ENCODE results near the gene PHPT1. TPM values are rescaled to one million over a fixed set of nuclear protein-coding genes. Genes with fewer than 3 reads are reported as not detected.
"Not testable (repeated sequence)": the region's sequence is repeated elsewhere in the genome, so short reads cannot be mapped to it uniquely, and the experiment has no call there.

PHPT1 gene
- polyA plus RNA-seq, 1 experiment: 91.6 TPM

- TF ChIP-seq, protein P1, sequence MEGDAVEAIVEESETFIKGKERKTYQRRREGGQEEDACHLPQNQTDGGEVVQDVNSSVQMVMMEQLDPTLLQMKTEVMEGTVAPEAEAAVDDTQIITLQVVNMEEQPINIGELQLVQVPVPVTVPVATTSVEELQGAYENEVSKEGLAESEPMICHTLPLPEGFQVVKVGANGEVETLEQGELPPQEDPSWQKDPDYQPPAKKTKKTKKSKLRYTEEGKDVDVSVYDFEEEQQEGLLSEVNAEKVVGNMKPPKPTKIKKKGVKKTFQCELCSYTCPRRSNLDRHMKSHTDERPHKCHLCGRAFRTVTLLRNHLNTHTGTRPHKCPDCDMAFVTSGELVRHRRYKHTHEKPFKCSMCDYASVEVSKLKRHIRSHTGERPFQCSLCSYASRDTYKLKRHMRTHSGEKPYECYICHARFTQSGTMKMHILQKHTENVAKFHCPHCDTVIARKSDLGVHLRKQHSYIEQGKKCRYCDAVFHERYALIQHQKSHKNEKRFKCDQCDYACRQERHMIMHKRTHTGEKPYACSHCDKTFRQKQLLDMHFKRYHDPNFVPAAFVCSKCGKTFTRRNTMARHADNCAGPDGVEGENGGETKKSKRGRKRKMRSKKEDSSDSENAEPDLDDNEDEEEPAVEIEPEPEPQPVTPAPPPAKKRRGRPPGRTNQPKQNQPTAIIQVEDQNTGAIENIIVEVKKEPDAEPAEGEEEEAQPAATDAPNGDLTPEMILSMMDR (IDR thresholded peaks at IDR 0.05; ENCODE audit: low read depth, low read length): no peak
- CTCF ChIA-PET: no interaction called here
Measured at GRCh38 chr9:136865768-136866103, 16.5 kb downstream of the PHPT1 start.

DNA sequence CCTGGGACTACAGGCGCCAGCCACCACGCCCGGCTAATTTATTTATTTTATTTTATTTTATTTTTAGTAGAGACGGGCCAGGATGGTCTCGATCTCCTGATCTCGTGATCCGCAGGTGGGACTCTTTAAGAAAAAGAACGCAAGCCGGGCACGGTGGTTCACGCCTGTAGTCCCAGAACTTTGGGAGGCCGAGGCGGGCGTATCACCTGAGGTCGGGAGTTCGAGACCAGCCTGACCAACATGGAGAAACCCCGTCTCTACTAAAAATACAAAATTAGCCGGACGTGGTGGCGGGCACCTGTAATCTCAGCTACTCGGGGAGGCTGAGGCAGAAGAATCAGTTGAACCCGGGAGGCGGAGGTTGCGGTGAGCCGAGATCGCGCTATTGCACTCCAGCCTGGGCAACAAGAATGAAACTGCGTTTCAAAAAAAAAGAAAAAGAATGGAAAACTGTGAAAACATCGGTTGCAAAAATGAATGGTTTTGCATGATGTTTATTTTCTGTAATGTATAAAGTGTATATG is 17.8 kb downstream of the PHPT1 start:
- H3K27ac ChIP-seq (ENCODE audit: low read depth, low read length); H3K27me3 ChIP-seq (ENCODE audit: control insufficient read depth, insufficient read depth, low read length); DNase-seq (ENCODE audit: low read depth, low spot score); POLR2A ChIA-PET; CTCF ChIA-PET: not testable (repeated sequence)
- Histone ChIP-seq H3K4me3 (ENCODE audit: low read depth, low read length) (peak overlapping the region; percentile 90), H3K9me3 (ENCODE audit: control insufficient read depth, insufficient read depth, low read length) (peaks cover 32% of the 10 kb centered on the region)

More at GRCh38 chr9:136865768-136866103, 16.5 kb downstream of the PHPT1 start:
- no peak for DNase-seq (ENCODE audit: low read depth, low spot score)
- POLR2A ChIA-PET: interaction anchor here (0.5 to 1.0 kb wide), 4 partner anchors 16 to 196 kb away, joined by 3 to 5 read pairs (median 4); partner anchors contain the start of gene PAXX
- peak overlapping the region; percentile 90 for H3K4me3 ChIP-seq (ENCODE audit: low read depth, low read length)
- no peaks in the 10 kb centered on the region for H3K27me3 ChIP-seq (ENCODE audit: control insufficient read depth, insufficient read depth, low read length)
- H3K27ac ChIP-seq (ENCODE audit: low read depth, low read length): no peak overlapping the region
- H3K9me3 ChIP-seq (ENCODE audit: control insufficient read depth, insufficient read depth, low read length): peaks cover 27% of the 10 kb centered on the region

DNA sequence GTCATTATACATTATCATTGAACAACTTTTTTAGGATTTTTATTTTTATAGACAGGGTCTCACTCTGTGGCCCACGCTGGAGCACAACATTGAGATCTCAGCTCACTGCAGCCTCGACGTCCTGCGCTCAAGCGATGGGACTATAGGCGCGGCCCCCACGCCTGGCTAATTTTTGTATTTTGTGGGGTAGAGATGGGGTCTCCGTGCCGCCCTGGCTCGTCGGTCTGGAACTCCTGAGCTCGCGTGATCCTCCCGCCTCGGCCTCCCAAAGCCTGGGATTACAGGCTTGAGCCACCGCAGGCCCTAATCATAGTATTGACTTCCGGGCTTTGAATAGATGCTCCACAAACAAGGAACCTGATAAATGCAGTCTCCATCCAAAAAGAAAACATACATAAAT is 18.3 kb downstream of the PHPT1 start:
- DNase-seq (ENCODE audit: low read depth, low spot score): no peak
- TF ChIP-seq, protein P1 (IDR thresholded peaks at IDR 0.05; ENCODE audit: low read depth, low read length): no peak
- ChIA-PET CTCF (no interaction called here), POLR2A (no interaction called here)
- H3K9me3 ChIP-seq (ENCODE audit: control insufficient read depth, insufficient read depth, low read length): peaks cover 36% of the 10 kb centered on the region
- no peaks in the 10 kb centered on the region for H3K27me3 ChIP-seq (ENCODE audit: control insufficient read depth, insufficient read depth, low read length)
- no peak overlapping the region for H3K27ac ChIP-seq (ENCODE audit: low read depth, low read length)
- no peak overlapping the region for H3K4me3 ChIP-seq (ENCODE audit: low read depth, low read length)

DNA sequence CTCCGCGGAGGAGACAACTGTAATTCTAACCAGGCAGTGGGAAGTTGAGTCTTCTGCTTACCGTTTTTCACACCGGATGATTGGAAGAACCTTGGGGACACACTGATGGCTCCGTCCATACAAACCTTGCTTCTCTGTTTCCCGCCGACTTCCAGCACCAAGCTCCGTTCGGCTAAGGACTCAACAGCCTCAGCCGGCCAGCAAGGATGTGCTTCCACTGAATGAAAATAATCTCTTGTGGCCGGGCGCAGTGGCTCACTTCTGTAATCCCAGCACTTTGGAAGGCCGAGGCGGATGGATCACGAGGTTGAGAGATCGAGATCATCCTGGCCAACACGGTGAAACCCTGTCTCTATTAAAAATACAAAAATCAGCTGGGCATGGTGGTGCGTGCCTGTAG is 18.7 kb downstream of the PHPT1 start:
- ChIA-PET POLR2A (no interaction called here), CTCF (interaction anchor here (0.6 kb wide), 1 partner anchor 27 kb away, joined by 4 read pairs; no protein-coding TSS in a partner anchor)
- no peak overlapping the region for H3K4me3 ChIP-seq (ENCODE audit: low read depth, low read length)
- no peak for DNase-seq (ENCODE audit: low read depth, low spot score)
- no peaks in the 10 kb centered on the region for H3K27me3 ChIP-seq (ENCODE audit: control insufficient read depth, insufficient read depth, low read length)
- TF ChIP-seq, protein P1 (IDR thresholded peaks at IDR 0.05; ENCODE audit: low read depth, low read length): no peak
- H3K27ac ChIP-seq (ENCODE audit: low read depth, low read length): no peak overlapping the region
- peaks cover 41% of the 10 kb centered on the region for H3K9me3 ChIP-seq (ENCODE audit: control insufficient read depth, insufficient read depth, low read length)

DNA sequence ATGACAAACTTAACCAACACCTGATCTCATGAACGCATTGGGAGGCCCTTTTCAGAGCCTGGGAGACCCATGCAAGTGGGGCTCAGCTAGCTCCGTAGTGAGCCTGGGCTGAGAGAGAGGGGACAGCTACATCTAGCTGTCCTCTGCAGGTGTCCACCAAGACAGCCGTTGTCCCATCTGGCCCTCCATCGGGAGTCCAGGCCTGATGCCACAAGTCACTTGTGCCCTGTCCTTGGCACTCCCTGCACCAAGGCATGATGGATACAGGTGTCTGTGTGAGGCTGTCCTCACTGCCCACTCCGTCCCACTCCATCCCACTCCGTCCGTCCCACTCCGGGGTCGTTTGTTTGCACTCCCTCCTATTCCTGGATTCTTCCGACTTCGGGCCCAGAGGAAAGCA is 19.4 kb downstream of the PHPT1 start:
- CTCF ChIA-PET: interaction anchor here (0.6 kb wide), 1 partner anchor 28 kb away, joined by 4 read pairs; no protein-coding TSS in a partner anchor
- no peak overlapping the region for H3K27ac ChIP-seq (ENCODE audit: low read depth, low read length)
- POLR2A ChIA-PET: no interaction called here
- no peak for DNase-seq (ENCODE audit: low read depth, low spot score)
- peaks cover 45% of the 10 kb centered on the region for H3K9me3 ChIP-seq (ENCODE audit: control insufficient read depth, insufficient read depth, low read length)
- no peak overlapping the region for H3K4me3 ChIP-seq (ENCODE audit: low read depth, low read length)
- H3K27me3 ChIP-seq (ENCODE audit: control insufficient read depth, insufficient read depth, low read length): no peaks in the 10 kb centered on the region
- TF ChIP-seq, protein P1 (IDR thresholded peaks at IDR 0.05; ENCODE audit: low read depth, low read length): no peak

GRCh38 chr9:136869611-136870010 is 20.4 kb downstream of the PHPT1 start:
- H3K27me3 ChIP-seq (ENCODE audit: control insufficient read depth, insufficient read depth, low read length); DNase-seq (ENCODE audit: low read depth, low spot score); H3K27ac ChIP-seq (ENCODE audit: low read depth, low read length); POLR2A ChIA-PET; H3K4me3 ChIP-seq (ENCODE audit: low read depth, low read length): not testable (repeated sequence)
- CTCF ChIA-PET: interaction anchor here (0.7 kb wide), 1 partner anchor 27 kb away, joined by 3 read pairs; no protein-coding TSS in a partner anchor
- peaks cover 47% of the 10 kb centered on the region for H3K9me3 ChIP-seq (ENCODE audit: control insufficient read depth, insufficient read depth, low read length)
